ENCODE data around the gene CIAO3. TPM values are rescaled to one million over a fixed set of nuclear protein-coding genes. Genes with fewer than 3 reads are reported as not detected.

The CIAO3 gene
- total RNA-seq, 2 donors from 2014 or later: 33.7 to 33.8 TPM

DNA sequence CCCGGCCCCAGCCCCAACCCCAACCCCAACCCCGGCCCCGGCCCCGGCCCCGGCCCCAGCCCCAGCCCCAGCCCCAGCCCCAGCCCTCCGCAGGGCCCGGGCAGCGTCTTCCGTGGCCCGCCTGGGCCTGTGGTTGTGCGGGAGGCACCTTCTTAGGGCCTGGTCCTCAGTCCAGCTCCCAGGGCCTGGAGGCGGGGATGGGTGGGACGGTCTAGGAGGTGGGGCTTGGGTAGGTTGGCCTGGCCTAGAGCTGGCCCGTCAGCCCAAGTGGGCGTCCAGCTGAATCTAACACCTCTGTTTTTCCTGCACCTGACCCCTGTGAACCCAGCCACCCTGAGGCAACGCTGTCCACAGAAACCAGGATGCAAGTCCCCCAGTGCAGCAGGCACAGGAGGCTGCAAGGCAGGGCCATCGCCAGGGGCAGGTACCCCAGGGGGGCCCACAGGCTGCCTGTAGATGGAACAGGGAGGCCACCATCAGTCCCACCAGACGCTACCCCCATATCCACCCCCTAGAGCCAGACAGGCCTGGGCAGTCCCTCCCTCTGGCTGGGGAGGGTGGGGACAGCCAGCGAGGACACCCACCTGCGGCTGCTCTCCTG lies 28.5 kb upstream of the CIAO3 start:
- no peak overlapping the region for H3K4me3 Mint-ChIP-seq
- ATAC-seq: no peak
- H3K36me3 Mint-ChIP-seq (ENCODE audit: low read depth): no peaks in the 10 kb centered on the region
- no peak for DNase-seq
- no peaks in the 10 kb centered on the region for H3K9me3 ChIP-seq (ENCODE audit: control insufficient read depth, low read length, poor library complexity, severe bottlenecking)
- H3K4me1 Mint-ChIP-seq: no peaks in the 10 kb centered on the region
- H3K27ac Mint-ChIP-seq: no peak overlapping the region
- peaks cover 7% of the 10 kb centered on the region for H3K27me3 Mint-ChIP-seq

- H3K4me1 Mint-ChIP-seq: no peaks in the 10 kb centered on the region
- no peaks in the 10 kb centered on the region for H3K9me3 ChIP-seq (ENCODE audit: control insufficient read depth, low read length, poor library complexity, severe bottlenecking)
- no peak overlapping the region for H3K4me3 Mint-ChIP-seq
- H3K27me3 Mint-ChIP-seq: peaks cover 7% of the 10 kb centered on the region
- ATAC-seq (no peak), DNase-seq (no peak)
- H3K36me3 Mint-ChIP-seq (ENCODE audit: low read depth): no peaks in the 10 kb centered on the region
- H3K27ac Mint-ChIP-seq: no peak overlapping the region
These were observed 27.6 kb upstream of the CIAO3 start for GRCh38 chr16:768428-768827.

DNA sequence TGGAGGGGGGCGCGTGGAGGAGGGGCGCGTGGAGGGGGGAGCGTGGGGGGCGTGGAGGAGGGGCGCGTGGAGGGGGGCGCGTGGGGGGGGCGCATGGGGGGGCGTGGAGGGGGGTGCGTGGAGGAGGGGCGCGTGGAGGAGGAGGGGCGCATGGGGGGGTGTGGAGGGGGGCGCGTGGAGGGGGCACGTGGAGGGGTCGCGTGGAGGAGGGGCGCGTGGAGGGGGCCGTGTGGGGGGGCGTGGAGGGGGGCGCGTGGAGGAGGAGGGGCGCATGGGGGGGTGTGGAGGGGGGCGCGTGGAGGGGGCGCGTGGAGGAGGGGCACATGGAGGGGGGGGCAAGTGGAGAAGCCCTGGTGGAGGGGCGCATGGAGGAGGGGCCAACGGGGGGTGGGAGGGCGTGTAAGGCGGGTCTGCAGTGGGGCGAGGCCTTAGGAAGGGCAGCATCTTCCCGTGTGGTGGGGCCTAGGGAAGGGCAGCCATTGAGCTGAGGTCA lies 27.0 kb upstream of the CIAO3 start:
- H3K4me1 Mint-ChIP-seq: no peaks in the 10 kb centered on the region
- H3K27me3 Mint-ChIP-seq: peaks cover 7% of the 10 kb centered on the region
- no peak overlapping the region for H3K27ac Mint-ChIP-seq
- H3K9me3 ChIP-seq (ENCODE audit: control insufficient read depth, low read length, poor library complexity, severe bottlenecking): no peaks in the 10 kb centered on the region
- DNase-seq (no peak), ATAC-seq (no peak)
- H3K36me3 Mint-ChIP-seq (ENCODE audit: low read depth): no peaks in the 10 kb centered on the region
- no peak overlapping the region for H3K4me3 Mint-ChIP-seq

DNA sequence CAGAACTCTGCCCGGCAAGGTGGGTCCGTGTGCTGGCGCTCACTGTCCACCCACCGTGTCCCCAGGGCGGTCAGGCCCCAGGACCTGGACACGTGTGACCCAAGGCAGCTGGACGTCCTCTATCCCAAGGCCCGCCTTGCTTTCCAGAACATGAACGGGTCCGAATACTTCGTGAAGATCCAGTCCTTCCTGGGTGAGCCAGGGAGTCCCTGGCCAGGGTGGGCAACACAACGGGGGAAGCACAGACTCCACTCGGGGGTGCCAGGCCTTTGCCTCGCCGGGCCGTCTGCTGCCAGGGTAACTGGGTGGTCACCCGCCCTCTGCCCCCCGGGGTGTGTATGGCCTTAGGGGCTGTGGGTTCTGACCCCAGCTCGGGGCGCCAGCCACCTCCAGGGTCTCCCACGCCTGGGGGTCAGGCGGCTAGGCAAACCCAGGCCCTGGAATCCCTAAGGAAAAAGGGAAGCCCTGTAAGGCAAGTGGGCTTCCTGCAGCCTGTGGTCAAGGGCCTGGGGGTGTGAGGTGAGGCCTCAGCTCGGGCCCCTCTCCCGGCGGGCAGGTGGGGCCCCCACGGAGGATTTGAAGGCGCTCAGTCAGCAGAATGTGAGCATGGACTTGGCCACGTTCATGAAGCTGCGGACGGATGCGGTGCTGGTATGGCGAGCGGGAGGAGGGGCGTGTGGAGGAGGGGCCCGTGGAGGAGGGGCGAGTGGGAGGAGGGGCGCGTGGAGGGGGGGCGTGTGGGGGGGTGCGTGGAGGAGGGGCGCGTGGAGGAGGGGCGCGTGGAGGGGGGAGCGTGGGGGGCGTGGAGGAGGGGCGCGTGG lies 26.2 kb upstream of the CIAO3 start:
- DNase-seq: peak in 1 of 3 donors; percentile 12
- ATAC-seq: no peak
- H3K27me3 Mint-ChIP-seq: peaks cover 7% of the 10 kb centered on the region
- H3K27ac Mint-ChIP-seq: no peak overlapping the region
- H3K36me3 Mint-ChIP-seq (ENCODE audit: low read depth): no peaks in the 10 kb centered on the region
- no peak overlapping the region for H3K4me3 Mint-ChIP-seq
- H3K9me3 ChIP-seq (ENCODE audit: control insufficient read depth, low read length, poor library complexity, severe bottlenecking): no peaks in the 10 kb centered on the region
- no peaks in the 10 kb centered on the region for H3K4me1 Mint-ChIP-seq

- no peak for ATAC-seq
- Mint-ChIP-seq H3K36me3 (ENCODE audit: low read depth) (no peaks in the 10 kb centered on the region), H3K4me1 (no peaks in the 10 kb centered on the region), H3K4me3 (no peak overlapping the region), H3K27me3 (peaks cover 3% of the 10 kb centered on the region), H3K27ac (no peak overlapping the region)
- DNase-seq: no peak
- no peaks in the 10 kb centered on the region for H3K9me3 ChIP-seq (ENCODE audit: control insufficient read depth, low read length, poor library complexity, severe bottlenecking)
These were observed 25.4 kb upstream of the CIAO3 start for GRCh38 chr16:766008-766819.

DNA sequence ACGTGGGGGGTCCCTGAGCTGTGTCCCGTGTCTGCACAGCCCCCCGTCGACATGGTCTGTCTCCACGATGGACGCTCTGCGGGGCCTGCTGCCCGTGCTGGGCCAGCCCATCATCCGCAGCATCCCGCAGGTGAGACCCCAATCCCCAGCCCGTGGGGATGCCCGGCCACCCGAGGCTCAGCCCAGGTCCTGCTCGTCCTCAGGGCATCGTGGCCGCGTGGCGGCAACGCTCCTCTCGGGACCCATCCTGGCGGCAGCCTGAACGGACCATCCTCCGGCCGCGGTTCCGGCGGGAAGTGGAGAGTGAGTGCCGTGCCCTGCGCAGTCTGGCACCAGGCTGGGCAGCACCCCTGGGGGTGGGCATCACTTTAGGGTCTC lies 24.7 kb upstream of the CIAO3 start:
- Mint-ChIP-seq H3K36me3 (ENCODE audit: low read depth) (no peaks in the 10 kb centered on the region), H3K27me3 (no peaks in the 10 kb centered on the region), H3K27ac (no peak overlapping the region), H3K4me1 (no peaks in the 10 kb centered on the region), H3K4me3 (no peak overlapping the region)
- ATAC-seq (no peak), DNase-seq (no peak)
- no peaks in the 10 kb centered on the region for H3K9me3 ChIP-seq (ENCODE audit: control insufficient read depth, low read length, poor library complexity, severe bottlenecking)

- ATAC-seq: no peak
These were observed 24.2 kb upstream of the CIAO3 start for GRCh38 chr16:764848-765487.

GRCh38 chr16:764184-764750 lies 23.5 kb upstream of the CIAO3 start:
- no peak overlapping the region for H3K27ac Mint-ChIP-seq
- H3K27me3 Mint-ChIP-seq: no peaks in the 10 kb centered on the region
- no peaks in the 10 kb centered on the region for H3K4me1 Mint-ChIP-seq
- ATAC-seq (no peak), DNase-seq (no peak)
- no peak overlapping the region for H3K4me3 Mint-ChIP-seq
- no peaks in the 10 kb centered on the region for H3K9me3 ChIP-seq (ENCODE audit: control insufficient read depth, low read length, poor library complexity, severe bottlenecking)
- no peaks in the 10 kb centered on the region for H3K36me3 Mint-ChIP-seq (ENCODE audit: low read depth)

More at GRCh38 chr16:764848-765487, 24.2 kb upstream of the CIAO3 start:
- Mint-ChIP-seq H3K27me3 (no peaks in the 10 kb centered on the region), H3K4me3 (no peak overlapping the region), H3K36me3 (ENCODE audit: low read depth) (no peaks in the 10 kb centered on the region), H3K27ac (no peak overlapping the region), H3K4me1 (no peaks in the 10 kb centered on the region)
- no peak for DNase-seq
- no peaks in the 10 kb centered on the region for H3K9me3 ChIP-seq (ENCODE audit: control insufficient read depth, low read length, poor library complexity, severe bottlenecking)

- Mint-ChIP-seq H3K4me3 (no peak overlapping the region), H3K27me3 (no peaks in the 10 kb centered on the region), H3K4me1 (no peaks in the 10 kb centered on the region), H3K27ac (no peak overlapping the region), H3K36me3 (ENCODE audit: low read depth) (no peaks in the 10 kb centered on the region)
- ATAC-seq: no peak
- DNase-seq: no peak
- no peaks in the 10 kb centered on the region for H3K9me3 ChIP-seq (ENCODE audit: control insufficient read depth, low read length, poor library complexity, severe bottlenecking)
These were observed 22.8 kb upstream of the CIAO3 start for GRCh38 chr16:763369-764183.

GRCh38 chr16:762595-763268 lies 21.9 kb upstream of the CIAO3 start:
- Mint-ChIP-seq H3K4me1 (no peaks in the 10 kb centered on the region), H3K4me3 (no peak overlapping the region)

GRCh38 chr16:761625-762513 lies 21.1 kb upstream of the CIAO3 start:
- H3K4me1 Mint-ChIP-seq: no peaks in the 10 kb centered on the region
- no peak for ATAC-seq
- DNase-seq: no peak
- H3K9me3 ChIP-seq (ENCODE audit: control insufficient read depth, low read length, poor library complexity, severe bottlenecking): no peaks in the 10 kb centered on the region
- H3K4me3 Mint-ChIP-seq: no peak overlapping the region
- H3K36me3 Mint-ChIP-seq (ENCODE audit: low read depth): no peaks in the 10 kb centered on the region
- H3K27ac Mint-ChIP-seq: no peak overlapping the region
- no peaks in the 10 kb centered on the region for H3K27me3 Mint-ChIP-seq

More at GRCh38 chr16:762595-763268, 21.9 kb upstream of the CIAO3 start:
- H3K27me3 Mint-ChIP-seq: no peaks in the 10 kb centered on the region
- no peak overlapping the region for H3K27ac Mint-ChIP-seq
- ATAC-seq (no peak), DNase-seq (no peak)
- no peaks in the 10 kb centered on the region for H3K36me3 Mint-ChIP-seq (ENCODE audit: low read depth)
- H3K9me3 ChIP-seq (ENCODE audit: control insufficient read depth, low read length, poor library complexity, severe bottlenecking): no peaks in the 10 kb centered on the region

All from T-helper 17 cell (primary cell).